Neuronal stem cell (in vitro differentiated cells): Measurements from ENCODE around the gene ZNF148.
"Not testable (repeated sequence)": the region's sequence is repeated elsewhere in the genome, so short reads cannot be mapped to it uniquely, and the experiment has no call there.

Experiments used
- DNase-seq: peaks from one replicate; pipeline ENCODE4 v3.0.0-alpha.2; 2013; ENCODE audit warnings: low spot score
- H2AFZ ChIP-seq: one replicate; pipeline ENCODE4 v1.6.1; 2013; ENCODE audit warnings: mild to moderate bottlenecking, low read length, inconsistent platforms
- H2AK5ac ChIP-seq: 2 replicates; pipeline ENCODE4 v1.6.1; 2013; ENCODE audit warnings: low read depth, mild to moderate bottlenecking, inconsistent platforms, low read length, moderate library complexity, mixed read lengths
- H2BK120ac ChIP-seq: 2 replicates; pipeline ENCODE4 v1.6.1; 2013; ENCODE audit warnings: low read depth, mild to moderate bottlenecking, inconsistent platforms, low read length, moderate library complexity, mixed read lengths
- H2BK12ac ChIP-seq: one replicate; pipeline ENCODE4 v1.6.1; 2013; ENCODE audit warnings: low read length, inconsistent platforms
- H2BK15ac ChIP-seq: 2 replicates; pipeline ENCODE4 v1.6.1; 2013; ENCODE audit warnings: mild to moderate bottlenecking, low read length, inconsistent platforms, mixed read lengths
- H2BK5ac ChIP-seq: one replicate; pipeline ENCODE4 v1.6.1; 2013; ENCODE audit warnings: inconsistent platforms, mild to moderate bottlenecking, low read length, moderate library complexity
- H3K14ac ChIP-seq: one replicate; pipeline ENCODE4 v1.6.1; 2013; ENCODE audit warnings: low read length, inconsistent platforms
- H3K18ac ChIP-seq: 2 replicates; pipeline ENCODE4 v1.6.1; 2013; ENCODE audit warnings: low read length, inconsistent platforms
- H3K23ac ChIP-seq: 2 replicates; pipeline ENCODE4 v1.6.1; 2013; ENCODE audit warnings: low read depth, mild to moderate bottlenecking, mixed read lengths, low read length, inconsistent platforms; ENCODE audit not compliant: poor library complexity
- H3K27ac ChIP-seq: replicated peaks from 3 replicates; pipeline ENCODE4 v1.5.1; 2013; ENCODE audit warnings: low read length, inconsistent platforms
- H3K27me3 ChIP-seq, 3 experiments: 2 replicates each; pipeline ENCODE4 v1.6.1; 2013; ENCODE audit warnings: low read length in 3 of 3, mild to moderate bottlenecking in 2 of 3, inconsistent platforms in 1 of 3, low read depth in 1 of 3, mixed read lengths in 1 of 3, moderate library complexity in 1 of 3; ENCODE audit not compliant: control insufficient read depth in 3 of 3, insufficient read depth in 3 of 3
- H3K36me3 ChIP-seq, 2 donors: replicated peaks in 1 of 2; 2 replicates each; pipeline ENCODE4 v1.6.1; 2013; ENCODE audit warnings: low read length in 2 of 2; ENCODE audit not compliant: control insufficient read depth in 2 of 2, insufficient read depth in 2 of 2
- H3K4ac ChIP-seq: 2 replicates; pipeline ENCODE4 v1.6.1; 2013; ENCODE audit warnings: inconsistent platforms, mild to moderate bottlenecking, low read length, moderate library complexity
- H3K4me1 ChIP-seq, 2 donors: 1 replicate in 1 of 2; 2 replicates in 1 of 2; pipeline ENCODE4 v1.6.1; 2013; ENCODE audit warnings: low read length in 2 of 2, low read depth in 1 of 2; ENCODE audit not compliant: control insufficient read depth in 2 of 2, insufficient read depth in 1 of 2
- H3K4me2 ChIP-seq: one replicate; pipeline ENCODE4 v1.6.1; 2013; ENCODE audit warnings: mild to moderate bottlenecking, low read length, inconsistent platforms; ENCODE audit not compliant: insufficient read depth, poor library complexity, severe bottlenecking
- H3K4me3 ChIP-seq, 2 donors: 2 replicates each; pipeline ENCODE4 v1.5.1; 2013; ENCODE audit warnings: low read length in 2 of 2, mild to moderate bottlenecking in 2 of 2, inconsistent platforms in 1 of 2, moderate library complexity in 1 of 2
- H3K79me1 ChIP-seq: one replicate; pipeline ENCODE4 v1.6.1; 2013; ENCODE audit warnings: low read depth, mild to moderate bottlenecking, inconsistent platforms, low read length, moderate library complexity
- H3K9ac ChIP-seq: one replicate; pipeline ENCODE4 v1.6.1; 2013; ENCODE audit warnings: mild to moderate bottlenecking, low read depth, low read length, inconsistent platforms; ENCODE audit not compliant: poor library complexity
- H3K9me3 ChIP-seq, 2 donors: replicated peaks in 1 of 2; 2 replicates each; pipeline versions ENCODE3 to v1.6.1; 2013; ENCODE audit warnings: low read length in 2 of 2, mild to moderate bottlenecking in 2 of 2, inconsistent platforms in 1 of 2, low read depth in 1 of 2, mixed read lengths in 1 of 2, moderate library complexity in 1 of 2; ENCODE audit not compliant: control insufficient read depth in 2 of 2, insufficient read depth in 1 of 2
- H4K8ac ChIP-seq: one replicate; pipeline ENCODE4 v1.6.1; 2013; ENCODE audit warnings: low read depth, mild to moderate bottlenecking, inconsistent platforms, low read length, moderate library complexity
- H4K91ac ChIP-seq: one replicate; pipeline ENCODE4 v1.6.1; 2013; ENCODE audit warnings: low read length, low read depth, mild to moderate bottlenecking, inconsistent platforms; ENCODE audit not compliant: poor library complexity
- WGBS, 2 donors: extraction: QIAGEN DNeasy Blood & Tissue Kit; methylation state at CpG; one replicate each; pipeline ENCODE4 v1.1.7; 2013; ENCODE audit warnings: missing lambda C conversion rate in 2 of 2, mixed read lengths in 1 of 2; ENCODE audit not compliant: insufficient read length in 2 of 2, insufficient replicate concordance in 1 of 2; ENCODE audit errors: extremely low coverage in 2 of 2; 5-methylcytosine and 5-hydroxymethylcytosine counted together

Gene ZNF148

GRCh38 chr3:125414669-125415068, 39.5 kb upstream of the ZNF148 start:
- Histone ChIP-seq H3K27ac (no peak overlapping the region), H3K4me2 (no peak overlapping the region), H4K8ac (no peak overlapping the region), H3K18ac (no peak overlapping the region), H3K4me3 (no peak overlapping the region), H3K14ac (no peak overlapping the region), H2BK5ac (no peak overlapping the region), H4K91ac (no peak overlapping the region), H3K79me1 (no peaks in the 10 kb centered on the region), H3K4ac (no peak overlapping the region), H2BK120ac (no peak overlapping the region), H2AFZ (no peak overlapping the region), H3K4me1 (peaks cover 0 to 1% of the 10 kb centered on the region in 2 donors), H3K9ac (no peak overlapping the region), H3K9me3 (peaks cover 0 to 3% of the 10 kb centered on the region in 2 donors), H3K27me3 (no peaks in the 10 kb centered on the region), H3K36me3 (no peaks in the 10 kb centered on the region), H2BK12ac (no peak overlapping the region), H3K23ac (no peak overlapping the region), H2AK5ac (no peak overlapping the region), H2BK15ac (no peak overlapping the region)
- DNase-seq: no peak
- WGBS, 2 donors: no CpG with 5 or more reads among the region's 8 CpGs

- Histone ChIP-seq H3K4me1 (peaks cover 0 to 1% of the 10 kb centered on the region in 2 donors), H2BK15ac (no peak overlapping the region), H2BK120ac (no peak overlapping the region), H2BK5ac (no peak overlapping the region), H3K9me3 (no peaks in the 10 kb centered on the region), H2AK5ac (no peak overlapping the region), H3K4ac (no peak overlapping the region), H3K36me3 (no peaks in the 10 kb centered on the region), H3K4me2 (no peak overlapping the region), H3K27ac (no peak overlapping the region), H3K79me1 (no peaks in the 10 kb centered on the region), H3K27me3 (no peaks in the 10 kb centered on the region), H4K8ac (no peak overlapping the region), H4K91ac (no peak overlapping the region), H2AFZ (no peak overlapping the region), H3K14ac (no peak overlapping the region), H3K4me3 (no peak overlapping the region), H2BK12ac (no peak overlapping the region), H3K18ac (no peak overlapping the region), H3K23ac (no peak overlapping the region), H3K9ac (no peak overlapping the region)
- no peak for DNase-seq
- no CpG with 5 or more reads among the region's 6 CpGs for WGBS, 2 donors
Measured at GRCh38 chr3:125410922-125411321, 35.8 kb upstream of the ZNF148 start.

- H3K23ac ChIP-seq: no peak overlapping the region
Measured at GRCh38 chr3:125406070-125406469, 30.9 kb upstream of the ZNF148 start.

GRCh38 chr3:125405515-125405914, 30.4 kb upstream of the ZNF148 start:
- not testable (repeated sequence) for H3K14ac ChIP-seq, H3K27me3 ChIP-seq, H3K27ac ChIP-seq, H3K4me1 ChIP-seq, H3K79me1 ChIP-seq, H2BK5ac ChIP-seq, H3K23ac ChIP-seq, H3K4ac ChIP-seq, H4K91ac ChIP-seq, H2BK15ac ChIP-seq, H3K9me3 ChIP-seq, H3K18ac ChIP-seq, H2AK5ac ChIP-seq, H3K4me2 ChIP-seq, H3K4me3 ChIP-seq, H2BK120ac ChIP-seq, DNase-seq, H4K8ac ChIP-seq, H3K9ac ChIP-seq, H2BK12ac ChIP-seq, H2AFZ ChIP-seq, H3K36me3 ChIP-seq
- WGBS, 2 donors: no CpG with 5 or more reads among the region's 4 CpGs

More at GRCh38 chr3:125406070-125406469, 30.9 kb upstream of the ZNF148 start:
- H3K9ac ChIP-seq: no peak overlapping the region
- 100% methylated on average over 2 of the region's 2 CpGs for WGBS, 2 donors
- no peak overlapping the region for H3K18ac ChIP-seq
- H2BK15ac ChIP-seq: no peak overlapping the region
- peaks cover 0 to 3% of the 10 kb centered on the region in 2 donors for H3K9me3 ChIP-seq
- no peak overlapping the region for H3K4me2 ChIP-seq
- no peaks in the 10 kb centered on the region for H3K36me3 ChIP-seq
- H3K27ac ChIP-seq: no peak overlapping the region
- no peak overlapping the region for H2BK5ac ChIP-seq
- no peaks in the 10 kb centered on the region for H3K79me1 ChIP-seq
- H3K4me3 ChIP-seq: no peak overlapping the region
- H4K8ac ChIP-seq: no peak overlapping the region
- H2BK12ac ChIP-seq: no peak overlapping the region
- no peak overlapping the region for H2AFZ ChIP-seq
- H2BK120ac ChIP-seq: no peak overlapping the region
- no peak for DNase-seq
- H3K27me3 ChIP-seq: no peaks in the 10 kb centered on the region
- no peak overlapping the region for H3K14ac ChIP-seq
- no peaks in the 10 kb centered on the region for H3K4me1 ChIP-seq
- H3K4ac ChIP-seq: no peak overlapping the region
- no peak overlapping the region for H2AK5ac ChIP-seq
- no peak overlapping the region for H4K91ac ChIP-seq
